SW480 (cell line): Measurements from ENCODE around the gene SHMT1.
"Not testable (repeated sequence)": the region's sequence is repeated elsewhere in the genome, so short reads cannot be mapped to it uniquely, and the experiment has no call there.

Source experiments
- DNase-seq: peaks from one replicate; pipeline ENCODE4 v3.0.0-alpha.2; 2016; ENCODE audit warnings: low spot score

SHMT1 gene

GRCh38 chr17:18378205-18378505 lies 14.8 kb upstream of the SHMT1 start:
- no peak for DNase-seq

GRCh38 chr17:18377437-18378204 lies 14.3 kb upstream of the SHMT1 start, which contains the start of gene EVPLL:
TSS of gene EVPLL (plus strand) at chr17:18377778. CDS start at chr17:18380938, 3,160 bp downstream.
- DNase-seq = peak; percentile 77

- no peak for DNase-seq
Measured at GRCh38 chr17:18374216-18374615, 10.9 kb upstream of the SHMT1 start.

- not testable (repeated sequence) for DNase-seq
Measured at GRCh38 chr17:18373181-18373580, 9.8 kb upstream of the SHMT1 start.

- peak; percentile 47 for DNase-seq
Measured at GRCh38 chr17:18371455-18371854, 8.1 kb upstream of the SHMT1 start.

- no peak for DNase-seq
Measured at GRCh38 chr17:18370761-18371160, 7.4 kb upstream of the SHMT1 start.

- DNase-seq = no peak
Measured at GRCh38 chr17:18368946-18369345, 5.6 kb upstream of the SHMT1 start.

- DNase-seq = no peak
Measured at GRCh38 chr17:18364166-18364565, 816 bp upstream of the SHMT1 start.

- DNase-seq = peak; percentile 50
Measured at GRCh38 chr17:18362698-18363100, 651 bp downstream of the SHMT1 start.

GRCh38 chr17:18361837-18362697 lies 1.3 kb downstream of the SHMT1 start:
- DNase-seq = no peak

- DNase-seq = no peak
Measured at GRCh38 chr17:18360518-18360917, 2.8 kb downstream of the SHMT1 start.

- no peak for DNase-seq
Measured at GRCh38 chr17:18356624-18357023, 6.7 kb downstream of the SHMT1 start.

- no peak for DNase-seq
Measured at GRCh38 chr17:18353541-18353940, 9.8 kb downstream of the SHMT1 start.

GRCh38 chr17:18344021-18344420 lies 19.3 kb downstream of the SHMT1 start:
- DNase-seq = no peak

- no peak for DNase-seq
Measured at GRCh38 chr17:18339933-18340332, 23.4 kb downstream of the SHMT1 start.

GRCh38 chr17:18338158-18338557 lies 25.2 kb downstream of the SHMT1 start:
- not testable (repeated sequence) for DNase-seq

GRCh38 chr17:18332909-18333489 lies 30.4 kb downstream of the SHMT1 start:
- no peak for DNase-seq

- DNase-seq = no peak
Measured at GRCh38 chr17:18331879-18332278, 31.5 kb downstream of the SHMT1 start.

GRCh38 chr17:18328643-18329204 lies 34.6 kb downstream of the SHMT1 start:
- no peak for DNase-seq

GRCh38 chr17:18327556-18327955 lies 35.8 kb downstream of the SHMT1 start:
- no peak for DNase-seq

GRCh38 chr17:18327093-18327492 lies 36.3 kb downstream of the SHMT1 start:
- DNase-seq = no peak

- DNase-seq = no peak
Measured at GRCh38 chr17:18326572-18326971, 36.8 kb downstream of the SHMT1 start.

- no peak for DNase-seq
Measured at GRCh38 chr17:18326039-18326438, 37.3 kb downstream of the SHMT1 start.
